Kidney (tissue), 14 donors: Measurements from ENCODE around the gene BAMBI. TPM values are rescaled to one million over a fixed set of nuclear protein-coding genes. Genes with fewer than 3 reads are reported as not detected.

Experiments
- DNase-seq, 5 donors: peaks; one replicate each; pipeline ENCODE4 v3.0.0-alpha.2; 2013 to 2020
- FAIRE-seq: peaks from 2 replicates; lab custom pipeline; 2012; peaks lifted over from hg19 to GRCh38; lab: Jason Lieb, UNC
- H3K27ac ChIP-seq, 2 donors: one replicate each; pipeline ENCODE4 v1.7.0; 2013; ENCODE audit warnings: low read depth in 2 of 2, low read length in 2 of 2, inconsistent platforms in 1 of 2
- H3K27me3 ChIP-seq: one replicate; pipeline ENCODE4 v1.7.1; 2013; ENCODE audit warnings: low read length, inconsistent platforms; ENCODE audit not compliant: control insufficient read depth, insufficient read depth
- H3K36me3 ChIP-seq, 3 donors: one replicate each; pipeline versions ENCODE4 v1.7.0 to v1.7.1; 2013; ENCODE audit warnings: low read length in 3 of 3, control low read depth in 1 of 3, inconsistent platforms in 1 of 3; ENCODE audit not compliant: insufficient read depth in 3 of 3, control insufficient read depth in 2 of 3
- H3K4me1 ChIP-seq, 3 donors: one replicate each; pipeline versions ENCODE4 v1.7.0 to v1.7.1; 2013; ENCODE audit warnings: low read length in 3 of 3, inconsistent platforms in 1 of 3, low read depth in 1 of 3; ENCODE audit not compliant: control insufficient read depth in 2 of 3, insufficient read depth in 2 of 3
- H3K4me3 ChIP-seq, 3 donors: one replicate each; pipeline versions ENCODE4 v1.7.0 to v1.8.1; 2013; ENCODE audit warnings: low read length in 3 of 3, control low read depth in 1 of 3, inconsistent platforms in 1 of 3
- H3K9ac ChIP-seq, 3 donors: one replicate each; pipeline versions ENCODE4 v1.7.0 to v1.7.1; 2013; ENCODE audit warnings: low read length in 3 of 3, control low read depth in 1 of 3, inconsistent platforms in 1 of 3
- H3K9me3 ChIP-seq, 3 donors: one replicate each; pipeline versions ENCODE4 v1.7.0 to v1.7.1; 2013; ENCODE audit warnings: low read length in 3 of 3, control low read depth in 1 of 3, inconsistent platforms in 1 of 3; ENCODE audit not compliant: control insufficient read depth in 2 of 3, insufficient read depth in 1 of 3
- CTCF ChIP-seq: IDR thresholded peaks from 3 replicates; pipeline ENCODE4 v1.5.1; 2012; ENCODE audit warnings: mild to moderate bottlenecking, moderate library complexity, borderline replicate concordance; ENCODE audit not compliant: insufficient read depth; ENCODE audit errors: extremely low read depth
- intact Hi-C: fragments of 100-400 bp; cut with DNase I; formaldehyde crosslinking; loops from one replicate; pipeline ENCODE4 v1.11.1; 2022
- polyA plus RNA-seq: library from polyadenylated mRNA; stranded (reverse); fragments of 350-450 nt; fragmentation: Illumina TruSeq; extraction: RNeasy Lipid Tissue Mini Kit (QIAGEN cat#74804); gene quantifications from one replicate; pipeline ENCODE4 v1.2.3, GENCODE V29; 2014; ENCODE audit warnings: low read depth, low replicate concordance; ENCODE audit not compliant: insufficient read depth
- total RNA-seq: library from RNA; stranded (reverse); fragmentation: NEBNext Ultra II Directional; extraction: Animal tissue kit (Norgen Biotek cat#: 25700); gene quantifications from one replicate; pipeline ENCODE4 v1.2.1, GENCODE V29; 2021
- donor health status: control.
- donor health status: control.
- donor health status: control.
- donor health status: control.
- donor health status: control.
- donor health status: DM: yes; HTN: yes; CAD: no.
- donor health status: Normal renal cell carcinoma (clear cell type).

The BAMBI gene
- total and polyA plus RNA-seq, 2 donors from 2014 or later = 19.5 to 21.1 TPM

- intact Hi-C loops = no loop called here
- no peak for FAIRE-seq
These were observed 7.0 kb downstream of the BAMBI start for GRCh38 chr10:28684157-28684985.

GRCh38 chr10:28684986-28685580, 7.8 kb downstream of the BAMBI start:
- DNase-seq = peak in 1 of 5 donors; percentile 11
- H3K4me3 ChIP-seq = no peak overlapping the region
- H3K36me3 ChIP-seq = peaks cover 0 to 6% (median 3%) of the 10 kb centered on the region in 3 donors
- no peak overlapping the region for H3K9ac ChIP-seq
- FAIRE-seq = no peak
- H3K4me1 ChIP-seq = peaks cover 6 to 10% (median 6%) of the 10 kb centered on the region in 3 donors
- TF ChIP-seq CTCF = no peak
- no peaks in the 10 kb centered on the region for H3K9me3 ChIP-seq
- no peak overlapping the region for H3K27ac ChIP-seq
- no peaks in the 10 kb centered on the region for H3K27me3 ChIP-seq
- intact Hi-C loops = no loop called here

More at GRCh38 chr10:28684157-28684985, 7.0 kb downstream of the BAMBI start:
- Histone ChIP-seq H3K27ac (no peak overlapping the region), H3K4me1 (peaks cover 6 to 10% (median 6%) of the 10 kb centered on the region in 3 donors), H3K9ac (no peak overlapping the region), H3K36me3 (peaks cover 0 to 6% (median 3%) of the 10 kb centered on the region in 3 donors), H3K4me3 (no peak overlapping the region), H3K9me3 (no peaks in the 10 kb centered on the region), H3K27me3 (no peaks in the 10 kb centered on the region)
- no peak for TF ChIP-seq CTCF
- no peak for DNase-seq

- no peak for TF ChIP-seq CTCF
- intact Hi-C loops = no loop called here
- FAIRE-seq (no peak), DNase-seq (peak in 1 of 5 donors; percentile 7)
- H3K9ac ChIP-seq = no peak overlapping the region
- peaks cover 6 to 10% (median 6%) of the 10 kb centered on the region in 3 donors for H3K4me1 ChIP-seq
- H3K9me3 ChIP-seq = no peaks in the 10 kb centered on the region
- peaks cover 0 to 6% (median 3%) of the 10 kb centered on the region in 3 donors for H3K36me3 ChIP-seq
- H3K27ac ChIP-seq = no peak overlapping the region
- no peaks in the 10 kb centered on the region for H3K27me3 ChIP-seq
- H3K4me3 ChIP-seq = no peak overlapping the region
These were observed 8.4 kb downstream of the BAMBI start for GRCh38 chr10:28685717-28686116.
